B cell (primary cell): ENCODE measurements around the gene C5AR1. TPM values are rescaled to one million over a fixed set of nuclear protein-coding genes. Genes with fewer than 3 reads are reported as not detected.
A peak's percentile ranks its signal among the peaks of the same experiment; 100 is the strongest.

Experiments
- ATAC-seq: fragments of 200-7000 bp; cut with Tn5 transposase; one replicate; pipeline ENCODE4 v1.10.0; 2021; ENCODE audit warnings: low read depth, mild to moderate bottlenecking, moderate number of reproducible peaks, moderate library complexity
- CTCF ChIA-PET: fragments of 350-600 bp; sonication (Branson Sonifier 250); formaldehyde crosslinking; loops from one replicate; lab custom pipeline; 2021; ENCODE audit warnings: antibody characterized with exemption, inconsistent platforms; lab: Charles Lee
- POLR2A ChIA-PET: fragments of 350-600 bp; sonication (Branson Sonifier 250); formaldehyde crosslinking; loops from one replicate; lab custom pipeline; 2021; ENCODE audit warnings: antibody characterized with exemption; lab: Charles Lee
- DNase-seq: peaks from one replicate; pipeline ENCODE4 v3.0.0; 2013
- H2AFZ ChIP-seq: 2 replicates; pipeline ENCODE4 v1.6.1; 2012; ENCODE audit warnings: mild to moderate bottlenecking, low read depth, low read length; ENCODE audit not compliant: insufficient read depth, poor library complexity, severe bottlenecking
- H3K27ac ChIP-seq, 2 donors: 1 replicate in 1 of 2; 2 replicates in 1 of 2; pipeline ENCODE4 v1.5.1; 2012 to 2013; ENCODE audit warnings: low read length in 2 of 2, mild to moderate bottlenecking in 2 of 2, moderate library complexity in 1 of 2
- H3K27me3 ChIP-seq, 4 experiments: fragments of 200-600 bp in 1 of 4; sonication (generic) in 1 of 4; replicated peaks in 1 of 4; 1 replicate in 2 of 4; 2 replicates in 2 of 4; pipeline versions ENCODE4 v1.6.1 to v1.7.0; 2013 to 2016; ENCODE audit warnings: low read length in 3 of 4, mild to moderate bottlenecking in 2 of 4, mixed read lengths in 1 of 4, moderate library complexity in 1 of 4; ENCODE audit not compliant: insufficient read depth in 4 of 4, control insufficient read depth in 3 of 4; ENCODE audit errors: control extremely low read depth in 1 of 4
- H3K36me3 ChIP-seq, 2 experiments: replicated peaks in 1 of 2; 1 replicate in 1 of 2; 2 replicates in 1 of 2; pipeline versions ENCODE4 v1.6.1 to v1.7.1; 2013; ENCODE audit warnings: low read length in 1 of 2; ENCODE audit not compliant: insufficient read depth in 2 of 2, control insufficient read depth in 1 of 2; ENCODE audit errors: control extremely low read depth in 1 of 2, extremely low read depth in 1 of 2
- H3K4me1 ChIP-seq, 2 donors: fragments of 200-600 bp in 1 of 2; sonication (generic) in 1 of 2; 1 replicate in 1 of 2; 2 replicates in 1 of 2; pipeline versions ENCODE4 v1.5.1 to v1.6.1; 2013 to 2017; ENCODE audit warnings: low read length in 2 of 2; ENCODE audit not compliant: control insufficient read depth in 2 of 2, insufficient read depth in 2 of 2
- H3K4me2 ChIP-seq: replicated peaks from 2 replicates; pipeline ENCODE3; 2012; ENCODE audit warnings: mild to moderate bottlenecking, low read depth, low read length; ENCODE audit not compliant: poor library complexity, severe bottlenecking
- H3K4me3 ChIP-seq, 5 experiments: fragments of 200-600 bp in 1 of 5; sonication (generic) in 1 of 5; 1 replicate in 3 of 5; 2 replicates in 2 of 5; pipeline versions ENCODE4 v1.5.1 to v1.7.0; 2011 to 2016; ENCODE audit warnings: low read length in 4 of 5, mild to moderate bottlenecking in 4 of 5, low read depth in 2 of 5, control low read depth in 1 of 5, moderate library complexity in 1 of 5; ENCODE audit not compliant: insufficient read depth in 1 of 5; ENCODE audit errors: control extremely low read depth in 1 of 5, extremely low read depth in 1 of 5
- H3K79me2 ChIP-seq: fragments of 200-600 bp; sonication (generic); one replicate; pipeline ENCODE4 v1.6.0; 2016; ENCODE audit warnings: low read length; ENCODE audit not compliant: control insufficient read depth, insufficient read depth
- H3K9ac ChIP-seq: fragments of 200-600 bp; sonication (generic); 2 replicates; pipeline ENCODE4 v1.6.1; 2017; ENCODE audit warnings: mild to moderate bottlenecking, low read length, moderate library complexity
- H3K9me3 ChIP-seq, 3 donors: one replicate each; pipeline versions ENCODE4 v1.6.1 to v1.7.1; 2013; ENCODE audit warnings: low read length in 2 of 3; ENCODE audit not compliant: control insufficient read depth in 2 of 3, insufficient read depth in 1 of 3; ENCODE audit errors: control extremely low read depth in 1 of 3
- H4K20me1 ChIP-seq: 2 replicates; pipeline ENCODE4 v1.6.0; 2012; ENCODE audit warnings: mild to moderate bottlenecking, low read length; ENCODE audit not compliant: insufficient read depth, control insufficient read depth, poor library complexity, severe bottlenecking
- H3K27ac Mint-ChIP-seq: one replicate; pipeline ENCODE4 v1.8.0; 2021; ENCODE audit warnings: mixed read lengths
- H3K27me3 Mint-ChIP-seq: one replicate; pipeline ENCODE4 v1.8.0; 2021; ENCODE audit warnings: mixed read lengths
- H3K4me1 Mint-ChIP-seq: one replicate; pipeline ENCODE4 v1.8.0; 2021; ENCODE audit warnings: mixed read lengths
- H3K4me3 Mint-ChIP-seq: one replicate; pipeline ENCODE4 v1.8.0; 2021; ENCODE audit warnings: mixed read lengths
- H3K9me3 Mint-ChIP-seq: one replicate; pipeline ENCODE4 v1.8.0; 2022; ENCODE audit warnings: mixed read lengths; ENCODE audit not compliant: insufficient read depth
- CTCF ChIP-seq: fragments of 200-600 bp; IDR thresholded peaks from one replicate; pipeline ENCODE4 v1.8.0; 2022; ENCODE audit warnings: antibody characterized with exemption, mild to moderate bottlenecking
- EZH2 ChIP-seq: IDR thresholded peaks from 2 replicates; pipeline ENCODE4 v1.6.1; 2012; ENCODE audit warnings: borderline replicate concordance, low read depth, mild to moderate bottlenecking, moderate library complexity, low read length; ENCODE audit not compliant: insufficient read depth, poor library complexity, severe bottlenecking
- WGBS: methylation state at CpG from one replicate; pipeline ENCODE4 v1.1.5; 2013; ENCODE audit warnings: missing lambda C conversion rate; ENCODE audit not compliant: insufficient coverage; 5-methylcytosine and 5-hydroxymethylcytosine counted together
- intact Hi-C: fragments of 100-400 bp; cut with micrococcal nuclease; formaldehyde crosslinking; loops from one replicate; pipeline ENCODE4 v1.10.0; 2022
- polyA plus RNA-seq: library from polyadenylated mRNA; depleted of rRNA; stranded (reverse); fragments of >200 nt; gene quantifications from 2 replicates; pipeline ENCODE4 v1.2.3, GENCODE V29; 2012
- total RNA-seq, 2 donors: library from RNA; stranded (reverse); fragments of 120-200 nt in 1 of 2; gene quantifications; 1 replicate in 1 of 2; 2 replicates in 1 of 2; pipeline versions ENCODE4 v1.2.3 to v1.2.4, GENCODE V29; 2013 to 2022

The C5AR1 gene
- total and polyA plus RNA-seq, 2 donors (not counting 1 experiment from before 2014, with no cell fraction given): 4.1 to 4.9 TPM

GRCh38 chr19:47348819-47349795 lies 39.4 kb downstream of the C5AR1 start, which contains the start of gene DHX34:
TSS of gene DHX34 (plus strand) at chr19:47349315. CDS start at chr19:47353031, 3,716 bp downstream.
- ChIA-PET CTCF (interaction anchor here (0.6 to 2.7 kb wide), 24 partner anchors 8 to 1896 kb away, joined by 3 to 17 read pairs (median 3); partner anchors contain the start of genes CALM3, CCDC9, INAFM1 and KPTN), POLR2A (interaction anchor here (0.5 to 1.3 kb wide), 6 partner anchors 17 to 480 kb away, joined by 3 to 11 read pairs (median 4); partner anchors contain the start of gene CCDC9)
- Mint-ChIP-seq H3K9me3 (no peaks in the 10 kb centered on the region), H3K27ac (peak within 1 kb of the TSS; percentile 92), H3K4me1 (peaks cover 37% of the 10 kb centered on the region), H3K27me3 (no peaks in the 10 kb centered on the region), H3K4me3 (peak within 1 kb of the TSS; percentile 99)
- Histone ChIP-seq H3K79me2 (peaks cover 24% of the 10 kb centered on the region), H3K9me3 (peaks cover 0 to 4% (median 0%) of the 10 kb centered on the region in 3 donors), H3K27me3 (no peaks in the 10 kb centered on the region), H3K36me3 (peaks cover 0 to 14% of the 10 kb centered on the region in 2 experiments), H3K27ac (peak within 1 kb of the TSS; percentile 52 to 86), H3K9ac (peak within 1 kb of the TSS; percentile 85), H4K20me1 (peaks cover 10% of the 10 kb centered on the region), H3K4me1 (peaks cover 10 to 16% of the 10 kb centered on the region in 2 donors), H3K4me3 (peak within 1 kb of the TSS; percentile 83 to 98 (median 91)), H2AFZ (peak within 1 kb of the TSS; percentile 99), H3K4me2 (peak within 1 kb of the TSS; percentile 80)
- ATAC-seq: peak; percentile 98
- intact Hi-C loops: loop anchor here (1.0 to 5.0 kb wide), 4 partner anchors 42 to 166 kb away; partner anchors contain the start of genes C5AR1, CCDC9, INAFM1 and NAPA
- TF ChIP-seq EZH2 (no peak), CTCF (peak; percentile 88)
- 3% methylated on average over 62 of the region's 63 CpGs for WGBS
- peak; percentile 100 for DNase-seq
